IMR-90 (cell line): ENCODE data around the gene PXT1. TPM values are rescaled to one million over a fixed set of nuclear protein-coding genes. Genes with fewer than 3 reads are reported as not detected.
"Not testable (repeated sequence)": the region's sequence is repeated elsewhere in the genome, so short reads cannot be mapped to it uniquely, and the experiment has no call there.

ENCODE experiments used
- ATAC-seq: fragments of 200-7000 bp; cut with Tn5 transposase; 2 replicates; pipeline ENCODE4 v1.9.1; 2020; ENCODE audit warnings: low read depth, mild to moderate bottlenecking, moderate library complexity
- BruUV-seq: library from RNA; stranded (reverse); fragments of 400-500 nt; replicated peaks from 2 replicates; lab custom pipeline; 2021; lab: Mats Ljungman, UMichigan
- CTCF ChIA-PET: fragments of 300-600 bp; formaldehyde crosslinking; extraction: SDS; loops from one replicate; lab custom pipeline; 2021; ENCODE audit warnings: antibody characterized with exemption; lab: Yijun Ruan, JAX
- POLR2A ChIA-PET: fragments of 300-600 bp; sonication (Branson Sonifier 250); formaldehyde crosslinking; loops from one replicate; lab custom pipeline; 2022; ENCODE audit warnings: antibody characterized with exemption; ENCODE audit not compliant: unreplicated experiment; lab: Charles Lee
- DNase-seq: peaks from one replicate; pipeline ENCODE4 v3.0.0; 2013
- H2AFZ ChIP-seq: replicated peaks from 2 replicates; pipeline ENCODE3; 2013; ENCODE audit warnings: low read length, mild to moderate bottlenecking; ENCODE audit not compliant: poor library complexity
- H2AK5ac ChIP-seq: 2 replicates; pipeline ENCODE4 v1.6.1; 2013; ENCODE audit warnings: low read depth, low read length, inconsistent platforms
- H2AK9ac ChIP-seq: replicated peaks from 2 replicates; pipeline ENCODE3; 2013; ENCODE audit warnings: mild to moderate bottlenecking, low read depth, low read length, moderate library complexity; ENCODE audit not compliant: poor library complexity
- H2BK120ac ChIP-seq: 2 replicates; pipeline ENCODE4 v1.6.1; 2013; ENCODE audit warnings: low read depth, low read length, inconsistent platforms
- H2BK15ac ChIP-seq: 3 replicates; pipeline ENCODE4 v1.6.1; 2013; ENCODE audit warnings: low read depth, low read length, inconsistent platforms
- H2BK20ac ChIP-seq: 2 replicates; pipeline ENCODE4 v1.6.1; 2013; ENCODE audit warnings: low read depth, mild to moderate bottlenecking, inconsistent platforms, low read length, moderate library complexity
- H2BK5ac ChIP-seq: 2 replicates; pipeline ENCODE4 v1.6.1; 2013; ENCODE audit warnings: mild to moderate bottlenecking, low read depth, low read length, inconsistent platforms; ENCODE audit not compliant: poor library complexity, severe bottlenecking
- H3K14ac ChIP-seq: replicated peaks from 2 replicates; pipeline ENCODE4 v1.6.1; 2013; ENCODE audit warnings: low read depth, low read length, inconsistent platforms
- H3K18ac ChIP-seq: 2 replicates; pipeline ENCODE4 v1.6.1; 2013; ENCODE audit warnings: low read depth, low read length, control low read depth
- H3K23ac ChIP-seq: 2 replicates; pipeline ENCODE4 v1.6.1; 2013; ENCODE audit warnings: low read depth, low read length, inconsistent platforms
- H3K27ac ChIP-seq: 2 replicates; pipeline ENCODE4 v1.5.1; 2013; ENCODE audit warnings: mild to moderate bottlenecking, control low read depth, low read length; ENCODE audit not compliant: insufficient read depth
- H3K27me3 ChIP-seq: 2 replicates; pipeline ENCODE4 v1.6.1; 2013; ENCODE audit warnings: low read length; ENCODE audit not compliant: control insufficient read depth, insufficient read depth
- H3K36me3 ChIP-seq: 2 replicates; pipeline ENCODE4 v1.6.1; 2013; ENCODE audit warnings: low read length, mixed read lengths; ENCODE audit not compliant: control insufficient read depth, insufficient read depth
- H3K4ac ChIP-seq: 2 replicates; pipeline ENCODE4 v1.6.1; 2013; ENCODE audit warnings: low read depth, low read length, inconsistent platforms
- H3K4me1 ChIP-seq: 2 replicates; pipeline ENCODE4 v1.6.1; 2013; ENCODE audit warnings: low read length, mixed read lengths; ENCODE audit not compliant: control insufficient read depth, insufficient read depth
- H3K4me2 ChIP-seq: 2 replicates; pipeline ENCODE4 v1.6.1; 2013; ENCODE audit warnings: low read depth, mild to moderate bottlenecking, control low read depth, low read length, moderate library complexity
- H3K4me3 ChIP-seq: 2 replicates; pipeline ENCODE4 v1.5.1; 2013; ENCODE audit warnings: low read depth, mild to moderate bottlenecking, control low read depth, low read length, moderate library complexity; ENCODE audit not compliant: insufficient read depth
- H3K56ac ChIP-seq: 2 replicates; pipeline ENCODE4 v1.6.1; 2013; ENCODE audit warnings: low read length, inconsistent platforms; ENCODE audit not compliant: insufficient read depth; ENCODE audit errors: extremely low read depth
- H3K79me1 ChIP-seq, 2 experiments: 2 replicates each; pipeline ENCODE4 v1.6.1; 2013; ENCODE audit warnings: low read length in 2 of 2, inconsistent platforms in 1 of 2, low read depth in 1 of 2
- H3K9ac ChIP-seq: 2 replicates; pipeline ENCODE4 v1.6.1; 2013; ENCODE audit warnings: low read depth, low read length, control low read depth
- H3K9me1 ChIP-seq: 2 replicates; pipeline ENCODE4 v1.6.1; 2013; ENCODE audit warnings: low read length, inconsistent platforms; ENCODE audit not compliant: insufficient read depth
- H3K9me3 ChIP-seq: 2 replicates; pipeline ENCODE4 v1.6.1; 2013; ENCODE audit warnings: low read length; ENCODE audit not compliant: control insufficient read depth, insufficient read depth
- H4K20me1 ChIP-seq: 2 replicates; pipeline ENCODE4 v1.6.1; 2013; ENCODE audit warnings: low read length, inconsistent platforms; ENCODE audit not compliant: insufficient read depth
- H4K5ac ChIP-seq: 2 replicates; pipeline ENCODE4 v1.6.1; 2013; ENCODE audit warnings: mild to moderate bottlenecking, low read depth, low read length, control low read depth
- H4K8ac ChIP-seq, 2 experiments: 2 replicates each; pipeline ENCODE4 v1.6.1; 2013; ENCODE audit warnings: low read depth in 2 of 2, low read length in 2 of 2, control low read depth in 1 of 2, inconsistent platforms in 1 of 2
- H4K91ac ChIP-seq: 2 replicates; pipeline ENCODE4 v1.6.1; 2013; ENCODE audit warnings: low read depth, low read length, inconsistent platforms; ENCODE audit not compliant: insufficient read depth
- WGBS, 2 experiments: methylation state at CpG; one replicate each; pipeline versions ENCODE4 v1.1.5 to v1.1.7; 2013; ENCODE audit warnings: missing lambda C conversion rate in 2 of 2; ENCODE audit not compliant: insufficient read length in 1 of 2; ENCODE audit errors: extremely low coverage in 2 of 2; 5-methylcytosine and 5-hydroxymethylcytosine counted together
- dilution Hi-C: fragments of 300-500 bp; cut with HindIII; formaldehyde crosslinking; loops from one replicate; pipeline ENCODE4 v1.14.3; 2018; ENCODE audit warnings: low sequenced_read_pairs; ENCODE audit not compliant: unreplicated experiment
- in situ Hi-C: fragments of 300-500 bp; cut with MboI; formaldehyde crosslinking; loops from 3 replicates; pipeline ENCODE4 v1.14.3; 2019; ENCODE audit warnings: low sequenced_read_pairs, inconsistent platforms, mixed read lengths
- intact Hi-C: fragments of 100-400 bp; cut with micrococcal nuclease; formaldehyde crosslinking; loops from 2 replicates; pipeline ENCODE4 v1.10.0; 2022
- polyA plus RNA-seq, 3 experiments: library from polyadenylated mRNA; depleted of rRNA; stranded (reverse); fragments of >200 nt; gene quantifications; 2 replicates each; pipeline ENCODE4 v1.2.3, GENCODE V29; 2012; ENCODE audit warnings: low replicate concordance in 1 of 3
- total RNA-seq: library from RNA; depleted of rRNA; stranded (reverse); fragments of >200 nt; gene quantifications from 2 replicates; pipeline ENCODE4 v1.2.3, GENCODE V29; 2012

The PXT1 gene
- total and polyA plus RNA-seq, 2 of the 4 experiments (the other 2 are of a cell fraction): not detected

GRCh38 chr6:36409718-36410117, 32.9 kb downstream of the PXT1 start:
- H2BK20ac ChIP-seq, H4K8ac ChIP-seq, dilution Hi-C loops, BruUV-seq, H3K18ac ChIP-seq, intact Hi-C loops, H3K4me2 ChIP-seq, H2AFZ ChIP-seq, H3K9ac ChIP-seq, H3K4me1 ChIP-seq, H4K5ac ChIP-seq, DNase-seq, H2BK15ac ChIP-seq, H2BK5ac ChIP-seq, H3K14ac ChIP-seq, CTCF ChIA-PET, H2BK120ac ChIP-seq, POLR2A ChIA-PET, ATAC-seq, H3K9me3 ChIP-seq, H3K36me3 ChIP-seq, H3K56ac ChIP-seq, H3K9me1 ChIP-seq, in situ Hi-C loops, H2AK9ac ChIP-seq, H4K91ac ChIP-seq, H4K20me1 ChIP-seq, H2AK5ac ChIP-seq, H3K4ac ChIP-seq, H3K4me3 ChIP-seq, H3K23ac ChIP-seq, H3K27ac ChIP-seq, H3K79me1 ChIP-seq: not testable (repeated sequence)
- peaks cover 12% of the 10 kb centered on the region for H3K27me3 ChIP-seq
- WGBS, 2 experiments: 49% methylated on average over 3 of the region's 5 CpGs; no CpG with 5 or more reads in 1 of the 2 experiments
